ENCODE results near the gene IL34.

- TF ChIP-seq POLR2AphosphoS5 (IDR thresholded peaks at IDR 0.05; ENCODE audit: low read depth, low read length): no peak
- TF ChIP-seq POLR2A (IDR thresholded peaks at IDR 0.05; ENCODE audit: low read depth, low read length): no peak
- no peak for TF ChIP-seq SPI1 (IDR thresholded peaks at IDR 0.05; ENCODE audit: low read depth, low read length)
- no peak for TF ChIP-seq TAF1 (IDR thresholded peaks at IDR 0.05; ENCODE audit: low read depth, low read length)
These were observed 13.2 kb downstream of the IL34 start for GRCh38 chr16:70659546-70659945.

Data from GM12891 (cell line).